GM10847 (cell line): ENCODE measurements around the gene CCNH.

ENCODE experiments used
- POLR2A ChIP-seq: IDR thresholded peaks from 2 replicates; pipeline ENCODE4 v1.6.1; 2011; ENCODE audit not compliant: insufficient read length; ENCODE audit errors: extremely low read depth

Gene CCNH

DNA sequence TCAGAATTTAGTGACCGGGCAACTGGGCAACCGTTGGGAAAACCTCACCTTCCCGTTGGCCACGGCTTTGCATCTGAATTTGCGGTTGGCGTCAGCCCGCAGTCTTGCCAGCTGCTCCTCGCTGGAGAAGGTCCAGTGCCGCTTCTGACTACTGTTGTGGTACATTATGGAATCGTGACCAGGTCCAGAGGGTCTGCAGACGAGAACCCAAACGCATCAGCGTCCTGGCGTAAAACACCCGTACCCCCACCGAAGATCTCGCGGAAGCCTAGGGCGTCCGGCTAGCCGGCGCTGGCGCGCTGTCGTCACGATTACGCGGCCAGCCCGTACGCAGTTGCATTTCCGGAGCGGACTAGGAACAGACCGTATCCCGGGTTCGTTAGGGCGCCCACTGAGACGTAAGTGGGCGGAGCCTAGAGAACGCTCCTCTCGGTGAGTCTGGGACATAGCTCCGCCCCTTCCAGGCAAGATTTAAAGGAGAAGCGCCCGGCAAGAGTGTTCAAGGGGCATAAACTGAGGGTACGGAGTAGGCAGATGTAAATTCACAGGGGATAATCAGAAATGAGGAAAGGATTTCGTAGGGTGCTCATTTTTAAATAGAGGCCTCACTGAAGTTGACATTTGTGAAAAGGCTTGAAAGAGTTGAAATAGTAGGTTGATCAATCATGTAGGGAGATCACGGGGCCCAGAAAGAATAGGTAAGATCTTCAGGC, at the start of gene CCNH:
Gene CCNH (minus strand): TSS at position 301 of the 713 bp plus-strand sequence. CDS start 136 bp downstream, at position 165.
- TF ChIP-seq POLR2A: peak; percentile 91

DNA sequence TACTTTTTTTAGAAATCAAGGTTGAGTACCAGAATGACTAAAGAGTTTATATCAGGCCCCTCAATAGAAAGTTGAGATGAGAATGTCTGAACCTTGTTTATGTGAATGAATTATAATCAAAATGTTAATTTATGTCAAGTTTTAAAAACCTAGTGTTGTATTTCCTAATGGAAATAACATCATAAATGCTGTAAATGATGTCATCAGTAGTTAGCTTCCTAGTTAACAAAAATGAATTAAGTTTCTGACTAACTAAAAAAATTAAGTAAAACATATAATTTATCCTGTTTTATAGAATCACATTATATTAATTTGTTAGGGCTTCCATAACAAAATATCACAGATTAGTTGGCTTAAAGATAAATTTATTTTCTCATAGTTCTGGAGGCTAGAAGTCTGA, 45.0 kb upstream of the CCNH start:
- no peak for TF ChIP-seq POLR2A

DNA sequence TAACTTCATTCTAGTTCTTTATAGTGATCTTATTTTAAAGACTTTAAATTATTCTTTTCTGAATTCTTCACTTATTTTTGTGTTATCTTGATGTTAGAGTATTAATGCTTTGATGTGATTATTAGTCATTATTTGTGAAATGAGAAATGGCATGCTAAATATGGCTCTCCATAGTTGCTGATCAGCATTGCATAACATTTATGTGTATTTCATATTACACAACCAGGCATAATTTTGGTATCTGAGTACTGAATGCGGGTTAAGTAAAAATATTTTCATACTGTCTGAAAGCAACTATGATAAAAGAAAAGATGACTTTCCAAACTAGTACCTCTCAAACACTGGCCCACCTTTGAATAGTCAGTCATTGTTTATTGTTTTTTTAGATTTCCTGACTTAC, 41.1 kb upstream of the CCNH start:
- TF ChIP-seq POLR2A: no peak

DNA sequence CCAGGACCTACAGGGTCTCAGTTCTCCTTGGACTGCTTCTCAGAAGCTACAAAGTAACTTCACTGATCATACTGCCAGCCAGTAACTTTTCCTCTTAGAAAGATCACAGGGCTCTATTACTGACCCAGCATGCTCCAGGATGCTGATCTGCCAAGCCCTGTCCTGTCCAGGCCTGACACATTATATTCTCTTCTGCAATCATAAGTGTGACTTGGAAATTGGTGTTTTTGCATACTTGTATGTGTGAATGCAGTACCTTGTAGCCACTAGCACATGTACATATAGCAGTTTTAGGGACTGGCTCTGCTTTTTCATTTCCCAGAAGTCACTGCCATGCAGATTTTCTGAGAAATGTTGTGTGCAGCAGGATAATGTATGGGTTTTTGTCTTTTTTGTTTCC, 40.1 kb upstream of the CCNH start:
- no peak for TF ChIP-seq POLR2A

DNA sequence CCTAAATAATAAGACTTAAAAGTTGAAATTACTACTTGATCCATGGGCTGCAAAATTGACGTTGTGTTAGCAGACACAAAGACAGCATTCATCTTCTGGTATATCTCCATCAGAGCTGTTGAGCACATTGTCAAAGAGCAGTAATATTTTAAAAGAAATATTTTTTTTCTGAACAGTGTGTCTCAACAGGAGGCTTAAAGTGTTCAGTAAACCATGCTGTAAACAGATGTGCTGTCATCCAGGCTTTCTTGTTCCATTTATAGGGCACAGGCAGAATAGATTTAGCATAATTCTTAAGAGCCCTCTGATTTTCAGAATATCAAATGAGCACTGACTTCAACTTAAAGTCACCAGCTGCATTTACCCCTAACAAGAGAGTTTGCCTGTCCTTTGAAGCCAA, 29.7 kb upstream of the CCNH start:
- no peak for TF ChIP-seq POLR2A

DNA sequence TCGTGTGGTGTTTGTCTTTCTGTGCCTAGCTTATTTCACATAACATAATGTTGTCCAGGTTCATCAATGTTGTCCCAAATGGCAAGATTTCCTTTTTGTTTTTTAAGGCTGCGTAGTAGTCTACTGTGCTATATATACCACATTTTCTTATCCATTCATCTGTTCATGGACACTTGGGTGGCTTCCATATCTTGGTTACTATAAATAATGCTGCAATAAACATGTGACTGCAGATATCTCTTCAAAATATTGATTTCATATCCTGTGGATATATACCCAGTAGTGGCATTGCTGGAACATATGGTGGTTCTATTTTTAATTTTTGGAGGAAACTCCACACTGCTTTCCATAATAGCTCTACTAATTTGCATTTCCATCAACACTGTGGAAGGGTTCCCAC, 25.5 kb upstream of the CCNH start:
- no peak for TF ChIP-seq POLR2A

DNA sequence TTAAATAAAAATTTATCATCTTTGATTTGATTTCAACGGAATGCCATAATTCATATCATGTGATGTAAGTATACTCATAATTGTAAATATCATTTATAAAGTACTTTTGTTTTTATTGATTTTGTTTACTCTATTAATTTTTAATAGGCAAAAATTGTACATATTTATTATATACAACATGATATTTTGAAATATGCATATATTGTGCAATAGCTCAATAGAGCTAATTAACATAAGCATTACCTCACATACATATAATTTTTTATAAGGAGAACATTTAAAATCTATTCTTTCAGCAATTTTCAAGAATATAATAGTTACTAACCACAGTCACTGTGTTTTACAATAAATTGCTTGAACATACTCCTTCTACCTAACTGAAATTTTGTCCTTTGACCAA, 25.0 kb upstream of the CCNH start:
- no peak for TF ChIP-seq POLR2A

DNA sequence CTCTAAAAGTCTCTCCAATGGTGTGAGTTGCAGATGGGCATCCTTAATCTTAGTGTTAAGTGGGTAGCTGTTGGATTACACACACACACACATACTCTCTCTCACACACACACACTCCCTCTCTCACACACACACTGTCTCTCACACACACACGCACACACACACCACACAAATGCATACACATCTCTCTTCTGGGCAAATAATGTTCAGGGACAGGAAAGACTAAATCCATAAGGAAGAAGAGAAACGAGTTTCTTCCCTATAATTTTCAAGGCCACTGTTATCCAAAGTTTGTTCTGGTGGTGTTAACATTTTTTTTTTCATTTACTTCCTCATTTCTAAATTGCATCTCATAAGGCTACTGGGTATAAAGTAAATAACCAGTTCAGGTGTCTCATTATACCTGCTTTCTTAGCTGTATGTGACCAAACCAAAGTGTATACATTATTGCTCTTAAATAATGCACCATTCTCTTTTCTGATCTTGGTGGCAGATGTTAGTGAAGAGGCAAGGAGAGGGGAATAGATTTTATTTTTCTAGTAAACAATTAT, 22.5 kb upstream of the CCNH start:
- no peak for TF ChIP-seq POLR2A

DNA sequence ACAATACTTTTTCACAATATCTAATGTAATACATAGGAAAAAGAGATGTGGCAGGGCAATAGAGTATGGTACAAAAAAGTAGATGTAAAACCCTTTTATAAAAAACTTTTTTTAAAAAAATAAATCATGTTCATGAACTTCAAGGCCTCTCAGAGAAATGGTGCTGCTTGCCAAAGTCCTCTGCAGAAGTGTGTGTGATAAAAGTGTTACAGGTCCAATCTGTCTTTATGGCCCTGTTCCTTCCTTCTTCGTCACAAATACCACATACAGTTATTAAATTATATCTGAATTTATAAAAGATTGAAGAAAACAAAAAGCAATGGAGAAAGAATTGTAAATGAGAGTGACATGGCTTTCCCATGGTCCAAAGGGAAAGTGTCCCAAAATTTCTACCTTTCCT, 21.7 kb upstream of the CCNH start:
- TF ChIP-seq POLR2A: no peak

DNA sequence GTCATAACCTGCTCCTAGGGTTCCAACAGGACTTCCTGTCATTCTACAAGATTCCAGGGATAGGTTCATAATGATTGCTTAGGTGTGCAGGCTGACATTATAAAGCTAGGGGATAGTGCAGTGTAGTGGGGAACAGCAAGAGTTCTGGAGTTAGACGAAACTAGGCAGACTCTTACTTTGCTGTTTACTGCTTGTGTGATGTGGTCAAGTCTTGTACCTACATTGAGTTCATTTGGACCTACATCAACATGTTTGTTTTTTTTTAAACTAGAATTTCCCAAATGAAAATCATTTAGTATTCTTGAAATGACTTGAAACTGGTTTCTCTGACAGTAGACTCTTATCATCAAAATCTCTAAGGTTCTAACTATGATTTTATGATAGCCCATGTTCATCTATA, 21.2 kb upstream of the CCNH start:
- TF ChIP-seq POLR2A: no peak

DNA sequence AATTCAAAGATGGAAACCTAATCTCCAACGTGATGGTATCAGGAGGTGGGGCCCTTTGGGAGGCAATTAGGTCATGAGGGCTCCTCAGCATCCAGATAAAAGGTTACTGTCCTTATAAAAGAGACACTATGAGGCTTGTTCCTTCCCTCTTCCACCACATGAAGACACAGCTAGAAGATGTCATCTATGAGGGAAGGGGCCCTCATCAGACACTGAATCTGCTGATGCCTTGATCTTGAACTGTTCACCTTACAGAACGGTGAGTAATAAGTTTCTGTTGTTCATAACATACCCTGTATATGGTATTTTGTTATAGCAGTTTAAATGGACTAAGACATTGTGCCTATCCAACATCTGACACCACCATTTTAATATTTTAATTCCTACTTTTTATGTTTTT, 19.7 kb upstream of the CCNH start:
- no peak for TF ChIP-seq POLR2A

DNA sequence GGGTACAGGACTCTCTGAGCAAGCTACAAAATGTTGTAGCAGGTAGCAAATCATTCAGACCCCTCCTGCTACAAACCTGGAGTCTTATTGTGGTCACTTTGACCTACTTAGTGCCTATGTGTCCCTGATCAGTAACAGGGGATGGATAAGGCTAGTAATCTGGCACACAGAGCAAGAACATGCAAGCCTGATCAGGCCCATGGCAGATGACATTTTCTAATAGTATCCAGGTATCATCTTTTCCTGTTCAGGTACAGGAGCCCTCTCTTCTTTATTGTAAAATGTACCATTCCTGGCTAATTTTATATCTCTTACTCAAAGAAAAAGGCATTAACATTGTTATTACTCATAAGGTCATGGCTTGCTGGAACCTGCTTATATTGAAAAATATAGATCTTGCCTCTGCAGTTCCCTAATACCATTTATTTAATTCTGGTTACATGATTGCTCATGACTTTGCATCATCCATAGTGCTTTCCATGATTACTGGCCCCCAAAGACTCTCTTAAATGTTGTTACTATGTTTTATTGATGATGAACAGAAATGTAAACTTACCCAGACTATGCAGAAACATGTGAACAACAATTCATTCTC, 18.2 kb upstream of the CCNH start:
- no peak for TF ChIP-seq POLR2A

DNA sequence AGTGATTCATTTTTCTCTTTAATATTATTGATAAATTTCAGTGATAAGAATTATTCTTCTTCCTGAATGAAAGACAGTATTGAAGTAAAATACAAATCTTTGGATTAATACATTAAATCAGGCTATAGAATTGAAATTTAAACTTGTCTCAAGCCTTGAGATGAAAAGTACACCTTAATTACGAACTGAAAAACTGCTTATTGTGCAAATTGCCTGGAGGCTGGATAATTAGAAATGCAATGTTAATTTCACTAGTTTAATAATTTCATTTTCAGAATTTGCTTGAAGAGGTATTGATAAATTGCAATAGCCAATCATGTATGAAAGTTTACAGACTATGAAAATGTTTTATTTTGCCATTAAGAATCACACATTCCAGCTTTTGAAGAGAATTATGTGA, 11.0 kb upstream of the CCNH start:
- TF ChIP-seq POLR2A: no peak

DNA sequence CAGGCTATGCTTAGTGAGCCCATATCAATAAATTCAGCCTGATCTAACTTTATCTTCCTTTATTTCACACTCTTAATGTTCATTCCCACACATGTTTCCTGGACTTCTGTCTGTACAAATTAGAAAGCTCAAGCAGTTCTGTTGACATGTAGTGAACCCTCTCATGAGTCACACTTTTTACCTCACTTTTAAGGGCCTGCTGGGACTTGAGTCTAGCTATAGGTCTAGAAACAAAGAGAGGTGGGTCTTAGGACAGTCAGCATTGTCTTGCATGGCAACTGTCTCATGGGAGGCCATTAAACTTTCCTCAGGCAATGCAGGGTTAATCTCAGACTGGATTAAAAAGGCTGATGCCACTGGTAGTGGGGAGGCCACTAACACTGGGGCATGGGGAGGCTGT, 8.6 kb upstream of the CCNH start:
- TF ChIP-seq POLR2A: no peak

DNA sequence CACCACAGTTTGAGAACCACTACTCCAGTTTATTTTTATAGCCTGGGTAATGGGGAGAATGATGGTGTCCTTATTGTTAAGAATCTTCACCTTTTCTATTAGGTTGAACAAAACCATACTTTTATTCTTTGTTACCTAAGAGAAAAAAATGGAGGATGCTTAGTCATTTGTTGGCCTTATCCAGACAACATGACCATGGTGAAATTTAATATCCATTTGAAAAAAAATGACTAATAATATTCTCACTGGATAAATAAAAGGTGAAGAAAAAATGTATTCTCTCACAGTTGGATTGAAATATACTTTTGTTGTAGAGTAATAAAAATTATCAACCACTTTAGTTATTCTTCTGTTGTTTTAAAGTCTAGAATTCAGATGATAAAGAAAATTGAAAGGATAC, 5.8 kb upstream of the CCNH start:
- no peak for TF ChIP-seq POLR2A

DNA sequence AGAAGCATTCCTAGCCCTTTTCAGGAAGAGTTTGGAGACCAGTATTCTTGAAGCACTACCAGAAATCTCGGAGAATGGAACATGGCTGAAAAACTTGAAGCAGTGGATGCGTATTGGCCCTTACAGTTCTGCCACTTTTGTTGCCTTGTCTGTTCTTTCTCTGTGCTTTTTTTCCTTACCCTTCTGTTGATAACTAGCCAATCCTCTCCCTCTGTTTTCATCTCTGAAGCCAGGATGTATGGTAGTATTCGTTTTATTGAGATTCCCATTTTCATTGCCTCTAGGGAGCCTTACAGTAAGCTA, 564 bp upstream of the CCNH start:
- TF ChIP-seq POLR2A: no peak
